Measurements from ENCODE around the gene USP24.
"Not testable (repeated sequence)": the region's sequence is repeated elsewhere in the genome, so short reads cannot be mapped to it uniquely, and the experiment has no call there.

Gene USP24

DNA sequence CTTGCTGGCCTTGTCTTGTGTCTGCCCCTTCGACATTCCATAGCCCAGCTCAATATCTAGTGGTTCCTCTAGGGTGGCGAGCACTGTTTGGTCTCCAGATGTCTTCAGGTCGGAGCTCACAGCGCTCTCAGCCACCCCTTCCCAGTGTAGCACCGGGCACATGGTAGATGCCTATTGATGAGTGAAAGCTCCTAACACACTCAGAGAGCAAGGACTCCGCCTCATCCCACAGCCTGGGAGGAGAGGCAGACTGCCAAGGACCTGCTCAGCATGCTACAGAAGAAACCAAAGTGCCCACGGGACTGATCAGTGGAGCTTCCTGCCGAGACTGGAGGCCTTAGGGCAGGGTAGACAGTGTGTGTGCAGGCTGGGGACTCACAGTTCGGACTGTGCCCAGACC, 164.9 kb downstream of the USP24 start:
- no peak for DNase-seq

DNA sequence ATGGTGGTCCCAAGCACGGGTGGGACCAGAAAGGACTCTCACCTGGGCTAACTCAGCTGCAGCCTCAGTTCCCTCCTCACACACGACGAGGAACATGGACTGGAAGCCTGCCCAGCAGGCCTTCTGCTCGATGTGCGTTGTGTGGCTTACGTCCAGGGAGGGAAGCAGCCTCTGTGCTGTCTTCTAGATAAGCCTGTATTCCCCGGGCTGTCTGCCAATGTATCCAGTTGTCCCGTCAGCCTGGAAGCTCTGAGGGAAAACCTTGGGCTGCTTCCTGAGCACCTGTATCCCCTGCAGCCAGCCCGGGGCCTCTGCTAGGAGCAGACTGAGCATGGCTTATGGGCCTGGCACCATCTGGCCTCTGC, 165.3 kb downstream of the USP24 start:
- DNase-seq, result no peak

DNA sequence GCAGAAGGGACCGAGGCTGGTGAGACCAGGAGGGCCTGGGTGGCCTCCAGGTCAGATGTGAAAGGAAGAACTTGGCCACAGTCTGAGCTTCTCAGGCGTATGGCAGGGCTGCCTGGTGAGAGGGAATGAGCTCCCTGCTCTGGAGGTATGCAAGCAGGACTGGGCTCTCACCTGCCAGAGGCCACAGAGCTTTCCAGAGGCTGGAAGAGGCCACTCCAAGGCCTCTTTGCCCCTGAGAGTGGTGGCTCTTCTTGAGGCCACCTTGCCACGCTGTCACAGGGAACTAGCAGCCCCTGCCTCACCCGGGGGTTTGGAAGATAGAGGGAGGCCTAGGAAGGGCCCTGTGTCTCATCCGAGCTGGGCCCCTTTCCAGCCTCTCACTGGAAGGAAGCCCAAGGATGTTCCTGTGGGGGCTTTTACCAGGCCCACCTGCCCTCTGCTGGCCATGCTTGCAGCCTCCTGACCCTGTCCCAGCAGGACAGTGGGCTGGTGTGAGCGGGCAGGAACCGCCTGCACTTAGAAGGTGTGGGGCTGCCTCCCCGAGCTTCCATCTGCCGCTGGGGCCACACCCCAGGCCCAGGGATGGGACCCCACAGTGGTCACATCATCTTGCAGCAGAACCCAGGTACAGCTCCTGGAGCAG, 165.8 kb downstream of the USP24 start:
- no peak for DNase-seq

DNA sequence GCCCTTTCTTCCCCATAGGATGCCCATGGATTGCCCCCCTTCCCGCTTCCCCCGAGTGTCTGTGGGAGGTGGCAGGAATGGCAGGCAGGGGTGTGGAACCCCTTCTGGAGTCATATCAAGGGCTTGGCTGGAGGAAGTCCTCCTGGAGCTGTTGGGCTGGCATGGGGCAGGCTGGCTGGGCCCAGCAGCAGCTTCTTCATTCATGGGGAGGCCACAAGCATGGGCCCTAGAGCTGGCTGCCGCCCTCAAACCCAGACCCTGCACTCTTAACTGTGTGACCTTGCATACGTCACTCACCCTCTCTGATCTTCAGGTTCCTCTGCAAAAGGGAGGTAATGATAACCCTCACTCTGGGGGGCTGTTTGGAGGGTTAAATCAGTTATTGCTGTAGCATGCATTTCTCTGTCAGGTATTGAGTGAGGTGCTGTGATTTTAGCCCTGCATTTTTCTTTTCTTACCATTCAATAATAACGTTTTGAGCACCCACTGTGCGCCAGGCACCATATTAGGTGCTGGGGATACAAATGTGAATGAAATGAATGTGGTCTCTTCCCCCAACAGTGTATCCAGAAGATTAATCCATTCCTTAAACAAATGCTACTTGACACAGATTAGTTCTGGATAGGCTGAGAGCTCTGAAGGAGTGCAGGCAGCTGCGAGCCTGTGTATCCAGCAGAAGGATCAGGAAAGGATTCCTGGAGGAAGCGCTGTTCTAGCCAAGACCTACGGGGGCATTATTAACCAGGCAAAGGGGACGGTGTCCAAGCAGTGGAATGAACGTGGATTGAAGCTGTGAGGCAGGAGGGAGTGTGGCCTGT, 166.5 kb downstream of the USP24 start:
- DNase-seq, result no peak

GRCh38 chr1:55047611-55048010, 167.6 kb downstream of the USP24 start:
- no peak for DNase-seq

GRCh38 chr1:55046871-55047270, 168.3 kb downstream of the USP24 start:
- no peak for DNase-seq

DNA sequence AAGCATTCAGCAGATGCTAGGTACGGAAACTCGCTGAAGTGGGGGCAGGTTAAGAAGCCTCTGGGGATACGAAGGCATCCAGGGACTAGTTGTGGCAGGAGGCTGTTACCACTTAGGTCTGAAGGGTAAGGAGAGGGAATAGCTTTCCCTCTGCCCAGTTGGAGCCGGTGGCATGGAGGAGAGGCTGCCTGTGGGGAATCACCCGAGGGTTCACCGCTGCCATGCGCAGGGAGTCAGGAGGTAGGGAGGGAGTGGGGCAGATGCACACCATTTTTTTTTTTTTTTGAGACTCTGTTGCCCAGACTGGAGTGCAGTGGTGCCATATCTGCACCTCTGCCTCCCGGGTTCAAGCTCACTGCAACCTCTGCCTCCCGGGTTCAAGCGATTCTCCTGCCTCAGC, 169.7 kb downstream of the USP24 start:
- DNase-seq, result no peak

DNA sequence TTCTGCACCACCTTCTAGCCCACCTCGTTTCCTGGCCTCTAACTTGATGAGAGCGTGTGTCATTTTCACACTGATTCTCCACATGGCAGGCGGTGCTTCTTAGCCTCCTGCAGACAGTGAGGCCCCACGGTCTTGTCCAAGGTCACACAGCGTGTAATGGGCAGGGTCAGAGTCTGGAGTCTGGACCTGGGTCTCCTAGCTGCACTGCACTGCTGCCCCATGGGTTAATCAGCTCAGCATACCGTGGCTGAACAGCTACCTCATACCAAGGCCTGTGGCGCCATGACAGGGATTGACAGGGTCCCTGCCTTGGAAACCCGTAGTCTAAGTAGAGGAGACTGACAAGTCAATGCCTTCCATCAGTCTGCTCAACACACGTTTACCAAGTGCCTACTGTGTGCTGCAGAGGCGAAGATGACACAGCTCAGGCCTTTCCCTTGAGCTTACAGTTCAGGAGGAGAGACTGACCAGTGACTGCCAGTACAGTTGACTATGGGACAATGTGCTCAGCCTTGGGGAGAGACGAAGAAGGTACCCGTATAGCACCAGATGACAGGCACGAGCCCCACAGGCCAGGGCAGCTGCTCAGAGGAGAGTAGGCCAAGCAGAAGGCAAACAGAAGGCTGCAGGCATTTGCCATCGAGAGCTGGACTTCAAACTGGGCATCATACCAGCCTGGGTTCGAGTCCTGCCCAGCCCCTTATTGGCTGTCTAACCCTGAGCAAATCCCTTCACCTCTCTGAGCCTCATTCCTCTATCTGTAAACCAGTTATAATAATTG, 170.4 kb downstream of the USP24 start:
- no peak for DNase-seq

- no peak for DNase-seq
Measured at GRCh38 chr1:55043726-55044125, 171.4 kb downstream of the USP24 start.

DNA sequence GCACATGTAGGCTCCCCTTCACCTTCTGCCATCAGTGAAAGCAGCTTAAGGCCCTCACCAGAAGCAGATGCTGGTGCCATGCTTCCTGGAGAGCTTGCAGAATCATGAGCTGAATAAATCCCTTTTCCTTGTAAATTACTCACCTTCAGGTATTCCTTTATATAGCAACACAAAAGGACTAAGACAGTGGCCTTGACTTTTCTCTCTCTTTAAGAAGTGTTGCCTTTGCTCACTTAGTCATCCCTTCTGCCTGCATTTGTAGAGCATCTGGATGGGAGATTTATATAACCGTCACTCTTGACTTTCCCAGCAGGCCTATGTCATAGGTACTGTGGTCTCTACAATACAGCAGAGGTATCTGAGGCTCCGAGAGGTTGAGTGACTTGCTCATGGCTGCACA, 172.2 kb downstream of the USP24 start:
- no peak for DNase-seq

GRCh38 chr1:55041613-55042012, 173.6 kb downstream of the USP24 start:
- DNase-seq, result no peak

DNA sequence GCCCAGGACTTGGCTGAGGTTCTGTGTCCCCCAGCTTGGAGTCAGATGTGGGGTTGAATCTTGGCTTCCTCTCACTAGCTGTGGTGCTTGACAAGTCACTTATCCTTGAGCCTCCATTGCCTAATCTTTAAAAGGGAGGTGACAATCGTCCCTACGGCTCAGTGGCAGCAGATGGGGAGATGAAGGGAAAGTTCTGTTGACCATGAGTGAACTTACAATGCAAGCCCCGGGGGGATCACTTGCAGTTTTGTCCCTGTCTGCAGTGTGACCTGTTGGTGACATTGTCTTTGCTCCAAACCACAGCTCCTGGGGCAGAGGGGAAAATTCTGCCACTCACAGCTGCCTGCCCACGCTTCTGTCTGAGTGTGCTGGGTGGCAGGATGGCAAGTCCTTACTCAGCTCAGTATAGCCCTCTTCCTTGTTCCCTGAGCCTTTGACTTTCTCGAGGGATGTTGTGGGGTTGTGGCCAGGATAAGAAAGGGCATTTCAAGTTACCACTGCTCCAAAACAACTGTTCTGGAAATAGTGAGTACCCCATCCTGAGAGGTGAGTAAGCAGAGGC, 174.2 kb downstream of the USP24 start:
- no peak for DNase-seq

DNA sequence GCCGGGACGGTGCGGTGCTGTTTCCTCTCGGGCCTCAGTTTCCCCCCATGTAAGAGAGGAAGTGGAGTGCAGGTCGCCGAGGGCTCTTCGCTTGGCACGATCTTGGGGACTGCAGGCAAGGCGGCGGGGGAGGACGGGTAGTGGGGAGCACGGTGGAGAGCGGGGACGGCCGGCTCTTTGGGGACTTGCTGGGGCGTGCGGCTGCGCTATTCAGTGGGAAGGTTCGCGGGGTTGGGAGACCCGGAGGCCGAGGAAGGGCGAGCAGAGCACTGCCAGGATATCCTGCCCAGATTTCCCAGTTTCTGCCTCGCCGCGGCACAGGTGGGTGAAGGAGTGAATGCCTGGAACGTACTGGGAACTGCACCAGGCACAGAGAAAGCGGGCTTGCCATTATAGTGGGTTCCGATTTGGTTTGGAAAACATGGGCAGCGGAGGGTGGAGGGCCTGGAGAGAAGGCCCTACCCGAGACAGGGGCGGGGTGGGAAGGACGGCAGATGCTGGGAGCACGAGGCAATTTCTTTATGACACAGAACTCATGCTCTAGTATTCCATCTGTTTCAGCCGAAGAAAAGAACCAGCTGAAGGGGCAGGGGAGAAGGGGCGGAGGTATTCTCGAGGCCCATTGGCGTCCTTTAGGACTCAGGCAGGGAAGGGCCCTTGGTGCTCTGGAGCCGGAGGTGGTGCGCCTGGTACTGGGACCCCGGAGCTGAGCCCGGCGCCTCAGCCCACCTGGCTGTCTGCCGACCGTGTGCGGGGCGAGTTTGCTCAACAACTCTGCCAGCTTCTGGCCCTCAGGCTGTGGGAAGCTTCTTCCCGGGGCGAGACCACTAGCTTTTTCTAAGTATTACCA, 174.9 kb downstream of the USP24 start:
- no peak for DNase-seq

DNA sequence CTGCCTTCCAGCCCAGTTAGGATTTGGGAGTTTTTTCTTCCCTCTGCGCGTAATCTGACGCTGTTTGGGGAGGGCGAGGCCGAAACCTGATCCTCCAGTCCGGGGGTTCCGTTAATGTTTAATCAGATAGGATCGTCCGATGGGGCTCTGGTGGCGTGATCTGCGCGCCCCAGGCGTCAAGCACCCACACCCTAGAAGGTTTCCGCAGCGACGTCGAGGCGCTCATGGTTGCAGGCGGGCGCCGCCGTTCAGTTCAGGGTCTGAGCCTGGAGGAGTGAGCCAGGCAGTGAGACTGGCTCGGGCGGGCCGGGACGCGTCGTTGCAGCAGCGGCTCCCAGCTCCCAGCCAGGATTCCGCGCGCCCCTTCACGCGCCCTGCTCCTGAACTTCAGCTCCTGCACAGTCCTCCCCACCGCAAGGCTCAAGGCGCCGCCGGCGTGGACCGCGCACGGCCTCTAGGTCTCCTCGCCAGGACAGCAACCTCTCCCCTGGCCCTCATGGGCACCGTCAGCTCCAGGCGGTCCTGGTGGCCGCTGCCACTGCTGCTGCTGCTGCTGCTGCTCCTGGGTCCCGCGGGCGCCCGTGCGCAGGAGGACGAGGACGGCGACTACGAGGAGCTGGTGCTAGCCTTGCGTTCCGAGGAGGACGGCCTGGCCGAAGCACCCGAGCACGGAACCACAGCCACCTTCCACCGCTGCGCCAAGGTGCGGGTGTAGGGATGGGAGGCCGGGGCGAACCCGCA, 175.7 kb downstream of the USP24 start, which contains the start of gene PCSK9:
PCSK9 (plus strand) TSS at position 207 of the 741 bp plus-strand sequence; CDS start at position 497, 290 bp downstream.
- DNase-seq, result no peak

GRCh38 chr1:55038974-55039341, 176.2 kb downstream of the USP24 start:
- DNase-seq, result no peak

DNA sequence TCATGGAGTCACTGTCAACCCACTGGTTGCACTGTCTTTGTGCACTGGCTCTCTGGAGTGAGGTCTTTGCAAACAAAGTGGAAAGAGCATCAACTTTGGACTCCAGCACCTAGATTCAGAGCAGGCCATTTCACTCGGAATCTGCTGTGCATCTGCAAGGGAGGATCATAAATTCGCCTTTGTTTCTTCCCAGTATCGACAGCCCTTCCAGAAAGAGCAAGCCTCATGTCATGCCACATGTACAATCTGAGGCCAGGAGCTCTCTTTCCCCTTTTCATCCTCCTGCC, 176.7 kb downstream of the USP24 start:
- DNase-seq, result no peak

DNA sequence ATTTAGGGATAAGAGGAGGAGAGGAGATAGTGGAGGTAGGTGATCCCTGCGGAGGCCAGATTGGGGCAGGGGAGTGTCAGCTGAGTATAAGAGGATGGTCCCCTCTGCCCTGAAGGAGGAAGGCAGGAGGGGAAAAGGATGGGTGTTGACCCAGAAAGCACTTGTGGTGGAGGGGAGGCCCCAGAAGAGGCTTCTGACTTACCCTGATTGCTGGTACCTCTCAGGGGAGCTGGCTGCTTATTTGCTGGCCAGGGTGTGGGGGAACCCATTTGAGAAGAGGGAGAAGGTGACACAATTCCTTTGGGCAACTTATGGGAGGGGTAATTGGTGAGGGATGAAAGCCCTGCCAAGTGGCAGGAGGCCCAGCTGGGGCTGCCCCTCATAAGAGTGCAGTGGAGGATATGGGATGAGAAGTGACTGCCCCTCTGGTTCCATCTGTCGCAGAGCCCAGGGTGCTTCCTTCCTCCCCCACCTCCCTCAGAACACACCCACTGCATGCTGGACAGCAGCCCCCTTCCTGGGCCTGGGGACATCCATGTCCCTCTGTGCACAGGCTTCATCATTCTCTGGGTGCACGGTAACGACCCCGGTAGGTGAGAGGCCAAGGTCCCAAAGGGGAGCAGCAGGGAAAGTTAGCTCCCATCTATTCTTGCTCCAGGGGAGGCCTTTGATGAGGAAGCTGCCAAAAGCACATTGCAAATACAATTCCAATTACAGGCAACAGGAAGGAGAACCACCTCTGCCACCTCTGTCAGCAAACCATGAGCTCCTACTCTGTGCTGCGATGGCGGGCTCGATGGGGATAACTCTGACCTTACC, 177.2 kb downstream of the USP24 start:
- DNase-seq, result no peak

DNA sequence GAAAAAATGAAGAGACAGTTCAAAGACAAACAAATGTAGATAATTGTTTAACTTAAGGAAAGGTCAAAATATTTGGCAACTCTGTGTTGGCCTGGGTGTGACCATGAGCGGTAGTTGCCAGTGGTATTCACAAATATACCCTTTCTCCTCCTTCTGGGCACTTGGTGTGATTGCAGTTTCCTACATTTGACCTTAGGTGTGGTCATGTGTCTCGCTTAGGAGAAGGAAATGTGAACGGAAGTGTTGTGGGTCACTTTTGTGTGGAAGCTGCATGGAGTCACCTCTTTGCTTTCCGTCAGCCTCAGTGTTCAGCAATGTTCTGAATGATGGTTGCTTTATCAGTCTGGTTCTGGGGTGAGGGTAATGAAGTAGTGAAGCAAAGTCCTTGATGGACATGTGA, 179.3 kb downstream of the USP24 start:
- DNase-seq, result no peak

GRCh38 chr1:55034476-55035133, 180.6 kb downstream of the USP24 start:
- DNase-seq, result no peak

DNA sequence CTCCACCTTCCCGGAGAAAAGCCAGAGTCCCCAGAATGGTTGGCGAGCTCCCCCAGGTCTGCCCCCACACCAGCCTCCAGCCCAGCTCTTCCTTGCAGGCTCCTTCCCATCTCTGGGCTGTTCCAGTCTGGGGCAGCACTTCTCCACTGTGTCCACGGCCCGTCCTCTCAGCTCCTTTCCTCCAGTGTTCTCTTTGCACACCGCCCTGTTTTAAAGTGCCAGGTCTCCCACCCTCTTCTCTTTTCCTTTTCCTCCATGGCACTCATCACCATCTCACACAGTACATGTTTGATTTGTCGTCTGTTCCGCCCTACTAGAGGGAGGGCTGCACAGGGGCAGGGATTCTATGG, 181.9 kb downstream of the USP24 start:
- DNase-seq, result no peak

- DNase-seq, result not testable (repeated sequence)
Measured at GRCh38 chr1:55031098-55031497, 184.1 kb downstream of the USP24 start.
